Astrocyte of the spinal cord (primary cell): ENCODE measurements around the gene ABCF2.
A peak's percentile ranks its signal among the peaks of the same experiment; 100 is the strongest.

Experiments
- DNase-seq: peaks from one replicate; pipeline ENCODE4 v3.0.0; 2011; ENCODE audit warnings: low read depth, low spot score
- H3K4me3 ChIP-seq: 2 replicates; pipeline ENCODE4 v1.5.1; 2011; ENCODE audit warnings: low read depth, mild to moderate bottlenecking, low read length, moderate library complexity
- in situ Hi-C: cut with HindIII; loops from 2 replicates; pipeline ENCODE4 v1.10.0; 2017; ENCODE audit warnings: low sequenced_read_pairs
- TF ChIP-seq, protein P1 (sequence below): IDR thresholded peaks from 2 replicates; pipeline ENCODE4 v1.5.1; 2012; ENCODE audit warnings: low read depth, mild to moderate bottlenecking, low read length, inconsistent platforms

The ABCF2 gene

DNA sequence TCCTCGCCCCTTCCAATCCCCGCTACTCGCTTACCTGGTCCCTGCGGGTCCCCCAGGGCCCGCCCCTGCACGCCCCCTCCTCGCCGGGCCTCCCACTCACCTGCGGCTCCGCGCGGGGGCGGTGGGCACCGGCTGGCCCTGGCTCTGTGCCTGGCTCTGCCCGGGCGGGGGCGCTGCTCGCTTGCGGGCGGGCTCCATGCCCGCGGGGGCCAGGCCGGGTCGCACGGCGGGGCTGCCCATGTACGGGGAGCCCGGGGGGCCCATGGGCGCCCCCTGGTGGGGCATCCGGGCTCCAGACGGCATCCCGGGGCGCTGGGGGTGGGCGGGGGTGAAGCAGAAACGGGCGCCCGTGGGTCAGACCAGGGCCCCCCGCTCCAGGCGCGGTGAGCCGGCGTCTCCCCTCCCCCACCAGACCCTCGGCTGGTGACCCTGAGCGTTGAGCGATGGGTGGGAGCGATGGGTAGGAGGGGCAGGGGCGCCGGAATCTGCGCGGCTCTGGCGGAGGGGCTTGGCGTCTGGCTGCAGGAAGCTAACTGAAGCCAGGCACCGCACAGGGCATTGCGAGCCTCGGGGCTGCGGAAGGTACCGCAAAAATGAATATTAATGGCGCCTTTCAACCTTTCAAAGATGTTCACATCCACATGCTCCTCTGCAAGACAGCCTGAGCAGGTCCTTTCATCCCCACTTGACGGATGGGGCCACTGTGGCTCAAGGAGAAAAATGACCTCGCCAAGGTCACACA, 18.5 kb upstream of the ABCF2 start:
- in situ Hi-C loops = no loop called here
- H3K4me3 ChIP-seq = peak overlapping the region; percentile 17
- TF ChIP-seq, protein P1, sequence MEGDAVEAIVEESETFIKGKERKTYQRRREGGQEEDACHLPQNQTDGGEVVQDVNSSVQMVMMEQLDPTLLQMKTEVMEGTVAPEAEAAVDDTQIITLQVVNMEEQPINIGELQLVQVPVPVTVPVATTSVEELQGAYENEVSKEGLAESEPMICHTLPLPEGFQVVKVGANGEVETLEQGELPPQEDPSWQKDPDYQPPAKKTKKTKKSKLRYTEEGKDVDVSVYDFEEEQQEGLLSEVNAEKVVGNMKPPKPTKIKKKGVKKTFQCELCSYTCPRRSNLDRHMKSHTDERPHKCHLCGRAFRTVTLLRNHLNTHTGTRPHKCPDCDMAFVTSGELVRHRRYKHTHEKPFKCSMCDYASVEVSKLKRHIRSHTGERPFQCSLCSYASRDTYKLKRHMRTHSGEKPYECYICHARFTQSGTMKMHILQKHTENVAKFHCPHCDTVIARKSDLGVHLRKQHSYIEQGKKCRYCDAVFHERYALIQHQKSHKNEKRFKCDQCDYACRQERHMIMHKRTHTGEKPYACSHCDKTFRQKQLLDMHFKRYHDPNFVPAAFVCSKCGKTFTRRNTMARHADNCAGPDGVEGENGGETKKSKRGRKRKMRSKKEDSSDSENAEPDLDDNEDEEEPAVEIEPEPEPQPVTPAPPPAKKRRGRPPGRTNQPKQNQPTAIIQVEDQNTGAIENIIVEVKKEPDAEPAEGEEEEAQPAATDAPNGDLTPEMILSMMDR = peak; percentile 43
- no peak for DNase-seq

DNA sequence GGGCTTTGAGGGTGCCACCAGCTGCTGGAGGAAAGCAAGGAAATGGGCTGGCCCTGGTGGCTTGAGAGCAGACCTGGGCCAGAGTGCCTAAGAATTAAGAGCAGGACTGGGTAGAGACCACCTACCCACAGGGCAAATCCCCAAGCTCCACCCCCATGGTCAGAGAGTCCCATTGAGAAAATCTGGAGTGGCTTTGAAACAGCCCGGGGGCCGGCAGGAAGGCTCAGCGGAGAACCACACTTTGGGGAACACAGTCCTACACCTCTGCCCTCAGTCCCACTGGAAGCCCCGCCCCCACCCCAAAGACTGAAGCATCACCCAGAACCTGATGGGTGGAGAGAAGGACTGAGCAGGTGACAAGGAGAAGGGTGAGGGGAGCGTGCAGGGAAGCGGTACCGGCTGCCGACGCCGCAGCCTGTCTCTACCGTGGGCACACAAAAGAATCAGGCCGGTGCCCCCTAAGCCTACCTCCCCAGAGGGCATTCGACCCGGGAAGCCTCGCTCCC, 17.9 kb upstream of the ABCF2 start:
- H3K4me3 ChIP-seq = peak overlapping the region; percentile 12
- no peak for DNase-seq
- TF ChIP-seq, protein P1 = no peak
- in situ Hi-C loops = no loop called here

DNA sequence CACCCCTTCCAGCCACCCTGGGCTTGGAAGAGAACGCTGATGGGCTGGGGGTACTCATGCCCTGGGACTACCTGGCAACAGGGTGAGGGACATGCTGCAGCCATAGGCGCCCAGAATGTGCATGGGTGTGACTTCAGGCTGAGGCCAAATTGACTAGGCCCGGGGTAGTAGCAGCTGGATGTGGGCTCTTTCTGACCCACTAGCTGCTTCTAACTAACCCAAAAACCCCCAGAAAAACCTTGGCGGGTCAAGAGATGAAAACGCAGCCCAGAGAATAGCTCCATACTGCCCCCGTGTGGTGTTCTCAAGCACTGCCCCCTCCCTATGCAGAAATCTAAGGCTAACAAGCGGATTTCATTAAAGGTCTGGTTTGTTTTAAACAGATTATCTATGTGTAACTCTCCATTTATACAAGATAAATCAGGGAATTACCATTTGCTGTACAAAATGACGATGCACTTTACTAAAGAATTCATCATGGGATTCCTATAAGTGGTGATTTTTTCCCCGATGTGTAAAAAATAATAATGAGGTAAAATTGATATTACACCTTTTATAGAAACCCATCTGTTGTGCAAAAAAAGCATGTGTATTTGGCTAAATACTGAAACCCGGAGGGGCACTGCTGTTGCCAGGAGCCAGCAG, 17.3 kb upstream of the ABCF2 start:
- peak; percentile 35 for DNase-seq
- no peak overlapping the region for H3K4me3 ChIP-seq
- TF ChIP-seq, protein P1 = peak; percentile 95
- in situ Hi-C loops = no loop called here

DNA sequence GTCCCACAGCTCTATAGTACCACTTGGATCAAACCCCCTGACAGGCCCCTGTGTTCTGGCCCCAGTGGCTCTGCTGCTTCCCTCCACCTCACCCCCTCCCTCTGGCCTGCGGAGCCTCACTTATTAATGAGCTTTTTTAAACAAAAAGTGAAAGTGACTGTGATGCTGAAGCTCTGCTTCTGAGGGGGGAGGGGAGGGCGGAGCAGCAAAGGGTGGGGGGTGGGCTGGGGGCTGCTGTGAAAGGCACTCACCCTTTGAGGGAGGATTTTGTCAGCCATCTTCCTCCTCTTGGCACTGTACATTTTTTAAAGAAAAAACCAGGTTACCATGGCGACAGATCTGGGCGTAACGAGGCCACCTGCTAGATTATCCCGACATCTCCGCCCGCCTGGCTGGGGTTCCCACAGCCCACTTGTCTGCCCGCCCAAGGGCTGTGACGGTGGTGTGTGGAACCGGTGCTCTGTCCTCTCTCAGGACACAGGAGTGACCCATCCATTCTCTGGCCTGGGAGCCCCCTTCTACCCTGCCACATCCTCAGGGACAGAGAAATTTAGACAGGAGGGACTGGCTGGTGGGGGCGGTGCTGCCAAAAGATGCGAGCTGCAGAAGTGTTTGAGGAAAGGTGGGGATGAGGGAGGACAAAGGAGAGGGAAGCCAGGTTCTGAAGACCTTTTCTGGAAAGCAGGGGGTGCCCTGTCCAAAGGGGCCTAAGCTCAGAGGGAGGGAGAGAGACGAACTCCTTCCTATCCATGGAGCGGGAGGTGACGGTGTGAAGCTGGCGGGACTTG, 16.6 kb upstream of the ABCF2 start:
- in situ Hi-C loops = no loop called here
- TF ChIP-seq, protein P1 = no peak
- no peak for DNase-seq
- H3K4me3 ChIP-seq = no peak overlapping the region

DNA sequence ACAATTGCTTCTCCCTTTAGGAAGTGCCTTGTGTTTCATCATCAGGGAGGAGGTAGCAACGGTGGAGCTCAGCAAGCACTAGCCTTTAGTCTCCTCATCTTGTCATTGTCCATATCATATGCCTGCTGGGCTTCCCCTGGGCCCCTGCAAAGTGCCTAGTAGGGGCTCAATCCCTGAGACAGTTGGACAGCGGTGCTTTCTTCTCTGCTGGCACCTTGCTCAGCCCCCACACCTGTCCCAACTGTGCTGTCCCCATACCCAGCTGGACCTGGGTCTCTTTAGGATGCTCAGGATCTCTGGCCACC, 16.0 kb upstream of the ABCF2 start:
- H3K4me3 ChIP-seq = no peak overlapping the region

More for the DNA sequence above, 16.0 kb upstream of the ABCF2 start:
- in situ Hi-C loops = no loop called here
- TF ChIP-seq, protein P1 = no peak
- no peak for DNase-seq
